ENCODE measurements around the gene SH2D7. TPM values are rescaled to one million over a fixed set of nuclear protein-coding genes. Genes with fewer than 3 reads are reported as not detected.

Gene SH2D7
- polyA plus RNA-seq, 1 of the 3 experiments (the other 2 are of a cell fraction) = not detected

GRCh38 chr15:78103406-78104118, 11.2 kb downstream of the SH2D7 start:
- Histone ChIP-seq H3K36me3 (replicated peaks in 1 of 2; ENCODE audit: control insufficient read depth in 1 of 2, insufficient read depth in 2 of 2, low read length in 1 of 2) (no peaks in the 10 kb centered on the region), H3K27ac (ENCODE audit: low read depth in 2 of 2, low read length in 1 of 2) (no peak overlapping the region), H4K20me1 (ENCODE audit: insufficient read depth) (no peaks in the 10 kb centered on the region), H2AFZ (ENCODE audit: low read depth) (no peak overlapping the region), H3K4me3 (ENCODE audit: low read depth in 2 of 2, low read length in 1 of 2) (no peak overlapping the region), H3K4me2 (no peak overlapping the region), H3K27me3 (ENCODE audit: insufficient read depth) (no peaks in the 10 kb centered on the region), H3K4me1 (ENCODE audit: control insufficient read depth in 1 of 2, insufficient read depth in 2 of 2, low read depth in 1 of 2, low read length in 1 of 2) (no peaks in the 10 kb centered on the region; a peak in 1 of 4 replicates), H3K79me2 (ENCODE audit: insufficient read depth) (no peaks in the 10 kb centered on the region), H3K9me3 (no peaks in the 10 kb centered on the region), H3F3A (replicated peaks; ENCODE audit: insufficient read depth) (no peaks in the 10 kb centered on the region), H3K9me2 (no peaks in the 10 kb centered on the region), H3K9ac (no peak overlapping the region)
- no peak for DNase-seq
- POLR2A ChIA-PET = interaction anchor here (1.0 kb wide), 1 partner anchor 10 kb away, joined by 3 read pairs; no protein-coding TSS in a partner anchor
- TF ChIP-seq SMC3 (IDR thresholded peaks at IDR 0.05; ENCODE audit: low read depth, low read length) (no peak), RFX5 (IDR thresholded peaks at IDR 0.05; ENCODE audit: low read length) (no peak), FOSL2 (IDR thresholded peaks at IDR 0.05; ENCODE audit: borderline replicate concordance, low read depth) (no peak), TCF12 (IDR thresholded peaks at IDR 0.05) (no peak), MEF2A (IDR thresholded peaks at IDR 0.05; ENCODE audit: borderline replicate concordance, low read depth) (no peak), YY1 (IDR thresholded peaks at IDR 0.05; ENCODE audit: low read depth) (no peak), ELF1 (IDR thresholded peaks at IDR 0.05) (no peak), CHD2 (IDR thresholded peaks at IDR 0.05; ENCODE audit: low read length, partially characterized antibody) (no peak), NFIC (IDR thresholded peaks at IDR 0.05; ENCODE audit: borderline replicate concordance) (no peak), NRF1 (IDR thresholded peaks at IDR 0.05; ENCODE audit: low read depth, low read length) (no peak)
- TF ChIP-seq, protein P1, sequence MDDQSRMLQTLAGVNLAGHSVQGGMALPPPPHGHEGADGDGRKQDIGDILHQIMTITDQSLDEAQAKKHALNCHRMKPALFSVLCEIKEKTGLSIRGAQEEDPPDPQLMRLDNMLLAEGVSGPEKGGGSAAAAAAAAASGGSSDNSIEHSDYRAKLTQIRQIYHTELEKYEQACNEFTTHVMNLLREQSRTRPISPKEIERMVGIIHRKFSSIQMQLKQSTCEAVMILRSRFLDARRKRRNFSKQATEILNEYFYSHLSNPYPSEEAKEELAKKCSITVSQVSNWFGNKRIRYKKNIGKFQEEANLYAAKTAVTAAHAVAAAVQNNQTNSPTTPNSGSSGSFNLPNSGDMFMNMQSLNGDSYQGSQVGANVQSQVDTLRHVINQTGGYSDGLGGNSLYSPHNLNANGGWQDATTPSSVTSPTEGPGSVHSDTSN (IDR thresholded peaks at IDR 0.05) = no peak
- TF ChIP-seq, protein P2, sequence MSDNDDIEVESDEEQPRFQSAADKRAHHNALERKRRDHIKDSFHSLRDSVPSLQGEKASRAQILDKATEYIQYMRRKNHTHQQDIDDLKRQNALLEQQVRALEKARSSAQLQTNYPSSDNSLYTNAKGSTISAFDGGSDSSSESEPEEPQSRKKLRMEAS (IDR thresholded peaks at IDR 0.05; ENCODE audit: low read depth) = no peak
- CTCF ChIA-PET = interaction anchor here (0.6 to 4.8 kb wide), 9 partner anchors 9 to 371 kb away, joined by 3 to 30 read pairs (median 3); no protein-coding TSS in a partner anchor
- 78% methylated on average over 7 of the region's 12 CpGs for WGBS (ENCODE audit: low lambda C conversion rate)

- no peaks in the 10 kb centered on the region for H3K9me3 ChIP-seq
- POLR2A ChIA-PET = interaction anchor here (0.6 to 1.0 kb wide), 2 partner anchors 11 to 148 kb away, joined by 3 read pairs; no protein-coding TSS in a partner anchor
- TF ChIP-seq CHD2 (IDR thresholded peaks at IDR 0.05; ENCODE audit: low read length, partially characterized antibody) = no peak
- no peak for TF ChIP-seq USF2 (IDR thresholded peaks at IDR 0.05; ENCODE audit: borderline replicate concordance, low read depth, low read length)
- no peak for TF ChIP-seq ELF1 (IDR thresholded peaks at IDR 0.05)
- TF ChIP-seq RAD21 (IDR thresholded peaks at IDR 0.05; ENCODE audit: low read length) = no peak
- no peak for TF ChIP-seq TAF1 (IDR thresholded peaks at IDR 0.05; ENCODE audit: borderline replicate concordance, low read depth, low read length)
- TF ChIP-seq GABPA (IDR thresholded peaks at IDR 0.05; ENCODE audit: low read depth) = no peak
- TF ChIP-seq, protein P3, sequence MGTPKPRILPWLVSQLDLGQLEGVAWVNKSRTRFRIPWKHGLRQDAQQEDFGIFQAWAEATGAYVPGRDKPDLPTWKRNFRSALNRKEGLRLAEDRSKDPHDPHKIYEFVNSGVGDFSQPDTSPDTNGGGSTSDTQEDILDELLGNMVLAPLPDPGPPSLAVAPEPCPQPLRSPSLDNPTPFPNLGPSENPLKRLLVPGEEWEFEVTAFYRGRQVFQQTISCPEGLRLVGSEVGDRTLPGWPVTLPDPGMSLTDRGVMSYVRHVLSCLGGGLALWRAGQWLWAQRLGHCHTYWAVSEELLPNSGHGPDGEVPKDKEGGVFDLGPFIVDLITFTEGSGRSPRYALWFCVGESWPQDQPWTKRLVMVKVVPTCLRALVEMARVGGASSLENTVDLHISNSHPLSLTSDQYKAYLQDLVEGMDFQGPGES (IDR thresholded peaks at IDR 0.05; ENCODE audit: low read depth, low read length) = no peak
- no peak for TF ChIP-seq NFIC (IDR thresholded peaks at IDR 0.05; ENCODE audit: borderline replicate concordance)
- no peak for TF ChIP-seq RFX5 (IDR thresholded peaks at IDR 0.05; ENCODE audit: low read length)
- TF ChIP-seq, protein P1 (IDR thresholded peaks at IDR 0.05) = no peak
- TF ChIP-seq, protein P4, sequence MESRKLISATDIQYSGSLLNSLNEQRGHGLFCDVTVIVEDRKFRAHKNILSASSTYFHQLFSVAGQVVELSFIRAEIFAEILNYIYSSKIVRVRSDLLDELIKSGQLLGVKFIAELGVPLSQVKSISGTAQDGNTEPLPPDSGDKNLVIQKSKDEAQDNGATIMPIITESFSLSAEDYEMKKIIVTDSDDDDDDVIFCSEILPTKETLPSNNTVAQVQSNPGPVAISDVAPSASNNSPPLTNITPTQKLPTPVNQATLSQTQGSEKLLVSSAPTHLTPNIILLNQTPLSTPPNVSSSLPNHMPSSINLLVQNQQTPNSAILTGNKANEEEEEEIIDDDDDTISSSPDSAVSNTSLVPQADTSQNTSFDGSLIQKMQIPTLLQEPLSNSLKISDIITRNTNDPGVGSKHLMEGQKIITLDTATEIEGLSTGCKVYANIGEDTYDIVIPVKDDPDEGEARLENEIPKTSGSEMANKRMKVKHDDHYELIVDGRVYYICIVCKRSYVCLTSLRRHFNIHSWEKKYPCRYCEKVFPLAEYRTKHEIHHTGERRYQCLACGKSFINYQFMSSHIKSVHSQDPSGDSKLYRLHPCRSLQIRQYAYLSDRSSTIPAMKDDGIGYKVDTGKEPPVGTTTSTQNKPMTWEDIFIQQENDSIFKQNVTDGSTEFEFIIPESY (IDR thresholded peaks at IDR 0.05; ENCODE audit: borderline replicate concordance, low read depth) = no peak
- TF ChIP-seq YY1 (IDR thresholded peaks at IDR 0.05; ENCODE audit: low read depth) = no peak
- no peaks in the 10 kb centered on the region for H3F3A ChIP-seq (replicated peaks; ENCODE audit: insufficient read depth)
- H3K4me1 ChIP-seq (ENCODE audit: control insufficient read depth in 1 of 2, insufficient read depth in 2 of 2, low read depth in 1 of 2, low read length in 1 of 2) = no peaks in the 10 kb centered on the region; a peak in 1 of 4 replicates
- no peak overlapping the region for H3K27ac ChIP-seq (ENCODE audit: low read depth in 2 of 2, low read length in 1 of 2)
- H3K4me2 ChIP-seq = no peak overlapping the region
- H2AFZ ChIP-seq (ENCODE audit: low read depth) = no peak overlapping the region
- no peak overlapping the region for H3K4me3 ChIP-seq (ENCODE audit: low read depth in 2 of 2, low read length in 1 of 2)
- CTCF ChIA-PET = interaction anchor here (1.0 to 4.8 kb wide), 4 partner anchors 8 to 137 kb away, joined by 3 to 30 read pairs (median 4); no protein-coding TSS in a partner anchor
- no peaks in the 10 kb centered on the region for H4K20me1 ChIP-seq (ENCODE audit: insufficient read depth)
- DNase-seq = no peak
- H3K79me2 ChIP-seq (ENCODE audit: insufficient read depth) = no peaks in the 10 kb centered on the region
- 91% methylated on average over 4 of the region's 4 CpGs for WGBS (ENCODE audit: low lambda C conversion rate)
- H3K36me3 ChIP-seq (replicated peaks in 1 of 2; ENCODE audit: control insufficient read depth in 1 of 2, insufficient read depth in 2 of 2, low read length in 1 of 2) = no peaks in the 10 kb centered on the region
- no peaks in the 10 kb centered on the region for H3K27me3 ChIP-seq (ENCODE audit: insufficient read depth)
- H3K9ac ChIP-seq = no peak overlapping the region
- no peaks in the 10 kb centered on the region for H3K9me2 ChIP-seq
Measured at GRCh38 chr15:78104119-78104479, 11.7 kb downstream of the SH2D7 start.

All from SK-N-SH (cell line).